ENCODE results near the gene METTL13.
"Not testable (repeated sequence)": the region's sequence is repeated elsewhere in the genome, so short reads cannot be mapped to it uniquely, and the experiment has no call there.

METTL13 gene

DNA sequence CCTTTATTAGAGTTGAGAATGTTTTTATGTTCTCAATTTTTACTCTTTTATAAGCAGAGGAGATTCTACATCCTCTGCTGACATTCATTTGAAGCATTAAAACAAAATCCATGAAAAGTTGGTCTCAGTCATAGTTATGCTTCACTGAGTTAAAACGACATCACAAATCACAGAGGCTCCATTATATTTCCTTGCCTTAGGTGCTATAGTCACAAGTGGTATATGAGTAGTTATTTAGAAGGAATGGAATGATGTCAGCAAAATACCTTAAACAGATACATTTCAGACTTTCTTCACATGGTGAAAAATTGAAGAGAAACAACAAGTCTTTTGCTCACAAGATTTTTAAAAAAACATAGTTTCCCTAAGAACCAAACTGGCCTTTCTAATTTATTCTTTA, 11.7 kb upstream of the METTL13 start:
- no peak for DNase-seq (ENCODE audit: low spot score)

GRCh38 chr1:171772312-171772711, 9.1 kb upstream of the METTL13 start:
- DNase-seq (ENCODE audit: low spot score), result no peak

- DNase-seq (ENCODE audit: low spot score), result no peak
Measured at GRCh38 chr1:171780583-171781175, 781 bp upstream of the METTL13 start.

DNA sequence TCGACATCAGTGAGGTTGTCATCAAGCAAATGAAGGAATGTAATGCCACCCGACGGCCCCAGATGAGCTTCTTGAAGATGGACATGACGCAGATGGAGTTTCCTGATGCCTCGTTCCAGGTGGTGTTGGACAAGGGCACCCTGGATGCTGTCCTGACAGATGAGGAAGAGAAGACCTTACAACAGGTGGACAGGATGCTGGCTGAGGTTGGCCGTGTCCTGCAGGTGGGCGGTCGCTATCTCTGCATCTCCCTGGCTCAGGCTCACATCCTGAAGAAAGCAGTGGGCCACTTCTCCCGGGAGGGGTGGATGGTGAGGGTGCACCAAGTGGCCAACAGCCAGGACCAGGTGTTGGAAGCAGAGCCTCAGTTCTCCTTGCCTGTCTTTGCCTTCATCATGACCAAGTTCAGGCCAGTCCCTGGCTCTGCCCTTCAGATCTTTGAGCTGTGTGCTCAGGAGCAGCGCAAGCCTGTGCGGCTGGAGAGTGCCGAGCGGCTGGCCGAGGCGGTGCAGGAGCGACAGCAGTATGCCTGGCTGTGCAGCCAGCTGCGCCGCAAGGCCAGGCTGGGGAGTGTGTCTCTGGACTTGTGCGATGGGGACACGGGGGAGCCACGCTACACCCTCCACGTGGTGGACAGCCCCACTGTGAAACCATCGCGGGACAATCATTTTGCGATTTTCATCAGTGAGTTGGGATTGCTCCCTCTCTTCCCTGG, 2.5 kb downstream of the METTL13 start:
- DNase-seq (ENCODE audit: low spot score), result no peak

DNA sequence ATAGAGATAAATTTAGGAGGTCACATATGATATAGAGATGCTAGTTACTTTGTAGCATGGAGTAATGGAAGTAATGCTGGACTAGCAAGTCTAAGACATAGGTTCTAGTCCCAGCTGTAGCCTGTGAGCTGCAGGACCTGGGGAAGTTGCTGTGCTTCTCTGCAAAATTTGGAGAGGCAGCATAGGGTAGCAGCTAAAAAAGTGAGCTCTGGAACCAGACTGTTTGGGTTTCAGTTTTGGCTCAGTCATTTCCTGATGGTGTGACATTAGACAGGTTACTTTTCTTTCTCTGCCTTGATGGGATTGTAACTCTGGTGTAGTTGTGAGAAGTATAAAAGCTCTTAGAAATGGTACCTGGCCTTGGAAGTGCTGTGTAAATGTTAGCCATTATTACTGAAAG, 3.3 kb downstream of the METTL13 start:
- DNase-seq (ENCODE audit: low spot score), result no peak

DNA sequence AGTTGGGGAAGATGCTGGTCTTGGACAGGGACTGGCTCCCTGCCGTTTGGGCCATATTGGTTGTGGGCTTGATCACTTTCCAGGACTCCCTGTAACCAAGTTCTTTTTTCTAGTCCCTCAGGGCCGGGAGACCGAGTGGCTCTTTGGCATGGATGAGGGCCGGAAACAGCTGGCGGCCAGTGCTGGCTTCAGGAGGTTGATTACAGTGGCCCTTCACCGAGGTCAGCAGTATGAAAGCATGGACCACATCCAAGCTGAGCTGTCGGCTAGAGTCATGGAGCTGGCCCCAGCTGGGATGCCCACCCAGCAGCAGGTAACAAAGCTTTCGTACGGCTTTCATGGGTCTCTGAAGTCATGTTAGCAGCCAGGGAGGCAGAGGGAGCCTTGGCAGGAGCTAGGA, 4.3 kb downstream of the METTL13 start:
- DNase-seq (ENCODE audit: low spot score), result no peak

GRCh38 chr1:171786534-171786933, 5.1 kb downstream of the METTL13 start:
- no peak for DNase-seq (ENCODE audit: low spot score)

DNA sequence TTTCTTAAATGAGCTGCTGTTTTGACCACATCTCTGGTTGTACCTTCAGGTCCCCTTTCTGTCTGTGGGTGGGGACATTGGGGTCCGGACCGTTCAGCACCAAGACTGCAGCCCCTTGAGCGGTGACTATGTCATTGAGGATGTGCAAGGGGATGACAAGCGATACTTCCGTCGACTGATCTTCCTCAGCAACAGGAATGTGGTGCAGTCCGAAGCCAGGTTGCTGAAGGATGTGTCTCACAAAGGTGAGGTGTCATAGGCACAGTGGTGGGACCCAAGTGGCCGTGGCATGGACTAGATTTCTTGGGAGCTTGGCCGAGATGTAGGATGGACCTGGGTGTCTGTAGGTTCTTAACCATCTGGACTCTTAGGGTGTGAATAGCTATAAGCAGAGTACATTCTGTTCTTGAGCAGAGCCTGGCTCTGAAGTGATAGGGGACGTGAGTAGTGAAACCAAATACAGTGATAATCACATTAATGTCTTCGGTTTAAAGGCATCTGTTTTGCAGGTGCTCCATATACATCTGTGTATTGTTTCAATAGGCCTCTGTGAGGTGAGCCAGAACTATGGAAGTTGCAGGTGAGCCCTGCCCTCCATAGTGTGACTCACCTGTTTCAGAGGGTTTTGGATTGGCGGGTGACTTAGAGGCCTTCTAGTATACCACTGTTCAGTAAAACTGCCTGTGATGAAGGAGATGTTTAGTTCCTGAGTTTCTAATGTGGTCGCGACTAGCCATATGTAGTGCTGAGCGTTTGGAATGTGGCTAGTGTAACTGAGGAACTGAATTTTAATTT, 6.4 kb downstream of the METTL13 start:
- DNase-seq (ENCODE audit: low spot score), result no peak

GRCh38 chr1:171788696-171789095, 7.2 kb downstream of the METTL13 start:
- DNase-seq (ENCODE audit: low spot score), result no peak

DNA sequence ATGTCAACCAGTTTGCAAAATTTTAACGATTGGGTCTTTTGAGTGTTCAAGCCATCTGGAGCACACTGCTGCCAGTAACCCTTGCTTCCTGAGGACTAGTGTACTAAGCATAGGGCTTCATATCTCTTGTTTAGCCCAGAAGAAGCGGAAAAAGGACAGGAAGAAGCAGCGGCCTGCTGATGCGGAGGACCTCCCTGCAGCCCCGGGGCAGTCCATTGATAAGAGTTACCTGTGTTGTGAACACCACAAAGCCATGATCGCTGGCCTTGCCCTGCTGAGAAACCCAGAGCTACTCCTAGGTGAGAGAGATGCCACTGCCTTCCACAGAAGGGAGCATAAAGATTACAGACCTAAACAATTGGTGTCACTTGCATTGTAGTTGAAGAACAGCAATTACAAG, 8.9 kb downstream of the METTL13 start:
- DNase-seq (ENCODE audit: low spot score), result no peak

DNA sequence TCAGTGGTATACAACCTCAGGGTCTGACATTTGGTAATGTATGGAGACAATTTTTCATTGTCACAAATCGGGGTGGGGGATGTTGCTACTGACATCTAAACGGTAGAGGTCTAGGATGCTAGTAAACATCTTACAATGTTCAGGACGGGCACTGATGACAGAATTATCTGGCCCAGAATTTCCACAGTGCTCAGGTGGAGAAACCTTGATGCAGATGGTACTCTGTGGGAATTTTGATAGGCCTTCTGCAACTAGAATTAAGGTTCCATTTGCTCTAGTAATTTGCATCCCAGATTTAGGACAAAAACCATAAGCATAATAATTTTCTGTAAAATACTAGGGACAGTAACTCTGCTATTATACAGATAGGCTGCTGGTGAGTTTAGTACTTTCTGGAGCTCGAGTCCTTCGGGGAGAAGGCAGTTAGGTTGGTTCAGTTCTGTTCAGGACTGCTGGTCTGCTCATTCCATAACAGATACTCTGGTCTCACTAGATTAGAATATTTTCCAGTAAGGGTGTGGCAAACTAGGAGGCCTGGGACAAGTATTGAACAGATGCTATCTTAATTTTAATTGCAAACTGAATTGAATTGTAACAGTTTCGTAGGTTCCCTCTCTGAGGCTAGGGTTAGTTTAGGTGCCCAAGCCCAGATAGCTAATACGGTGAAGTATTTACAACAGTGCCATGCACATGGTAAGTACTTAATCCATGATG, 11.4 kb downstream of the METTL13 start:
- no peak for DNase-seq (ENCODE audit: low spot score)

DNA sequence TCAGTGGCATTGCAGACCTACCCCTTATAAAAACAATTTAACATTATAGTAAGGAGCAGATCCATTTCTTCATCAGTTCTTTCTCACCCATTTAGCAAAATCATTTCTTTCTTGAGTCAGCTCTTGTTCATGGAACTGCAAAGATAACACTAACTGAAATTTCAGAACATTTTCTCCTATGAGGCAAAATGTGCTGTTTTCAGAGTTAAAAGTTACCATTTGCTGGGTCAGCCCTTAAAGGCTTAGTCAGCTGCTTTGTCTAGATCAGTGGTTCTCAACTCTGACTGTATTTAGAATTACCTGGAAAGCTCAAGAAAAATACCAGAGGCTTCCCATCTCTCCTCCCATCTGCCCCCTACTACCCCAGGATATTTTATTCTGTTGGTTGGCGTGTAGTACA, 12.2 kb downstream of the METTL13 start:
- no peak for DNase-seq (ENCODE audit: low spot score)

- no peak for DNase-seq (ENCODE audit: low spot score)
Measured at GRCh38 chr1:171794085-171794484, 12.6 kb downstream of the METTL13 start.

DNA sequence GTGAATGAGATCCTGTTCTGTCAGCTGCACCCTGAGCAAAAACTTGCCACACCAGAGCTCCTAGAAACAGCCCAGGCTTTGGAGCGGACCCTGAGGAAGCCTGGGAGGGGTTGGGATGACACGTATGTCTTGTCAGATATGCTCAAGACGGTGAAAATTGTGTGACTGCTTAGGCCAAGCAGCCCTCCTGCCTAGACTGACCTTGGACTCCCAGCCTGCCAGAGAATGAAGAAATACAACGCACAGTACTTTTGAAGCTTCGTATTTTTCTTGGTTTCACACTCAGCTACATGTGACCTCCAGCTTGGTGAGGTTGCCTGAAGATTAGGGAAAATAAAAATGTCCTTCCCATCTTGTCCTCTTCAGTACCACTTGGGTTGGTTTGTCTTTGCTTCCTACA, 15.1 kb downstream of the METTL13 start:
- DNase-seq (ENCODE audit: low spot score), result no peak

DNA sequence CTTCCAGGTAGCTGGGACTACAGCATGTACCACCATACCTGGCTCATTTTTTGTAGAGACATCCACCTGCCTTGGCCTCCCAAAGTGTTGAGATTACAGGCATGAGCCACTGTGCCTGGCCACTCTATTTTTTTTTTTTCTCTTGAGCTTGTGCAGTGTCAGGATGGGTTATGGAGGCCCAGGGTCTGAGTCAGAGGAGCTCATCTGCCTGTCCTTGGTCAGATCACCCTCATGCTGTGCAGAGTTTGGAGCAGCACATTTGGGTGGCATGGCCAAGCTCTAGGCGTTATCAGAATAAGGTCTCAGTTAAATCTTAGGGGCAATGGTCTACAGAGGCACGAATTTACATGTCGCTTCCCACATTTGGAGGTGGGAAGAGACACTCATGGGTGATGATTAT, 16.9 kb downstream of the METTL13 start:
- DNase-seq (ENCODE audit: low spot score), result no peak

GRCh38 chr1:171798765-171799164, 17.3 kb downstream of the METTL13 start:
- no peak for DNase-seq (ENCODE audit: low spot score)

GRCh38 chr1:171799166-171799565, 17.7 kb downstream of the METTL13 start:
- no peak for DNase-seq (ENCODE audit: low spot score)

DNA sequence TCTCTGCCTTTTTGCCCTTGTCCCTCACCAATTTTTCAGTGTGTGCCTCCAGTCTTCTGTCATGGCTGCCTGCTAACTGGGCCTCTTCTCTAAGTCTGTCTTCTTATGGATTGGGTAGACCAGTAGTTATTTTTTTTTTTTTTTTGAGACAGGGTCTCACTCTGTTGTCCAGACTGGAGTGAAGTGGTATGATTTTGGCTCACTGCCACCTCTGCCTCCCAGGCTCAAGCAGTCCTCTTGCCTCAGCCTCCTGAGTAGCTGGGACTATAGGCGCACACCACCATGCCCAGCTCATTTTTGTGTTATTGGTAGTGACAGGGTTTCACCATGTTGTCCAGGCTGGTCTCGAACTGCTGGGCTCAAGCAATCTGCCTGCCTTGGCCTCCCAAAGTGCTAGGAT, 18.2 kb downstream of the METTL13 start:
- not testable (repeated sequence) for DNase-seq (ENCODE audit: low spot score)

GRCh38 chr1:171800342-171800741, 18.9 kb downstream of the METTL13 start:
- no peak for DNase-seq (ENCODE audit: low spot score)

DNA sequence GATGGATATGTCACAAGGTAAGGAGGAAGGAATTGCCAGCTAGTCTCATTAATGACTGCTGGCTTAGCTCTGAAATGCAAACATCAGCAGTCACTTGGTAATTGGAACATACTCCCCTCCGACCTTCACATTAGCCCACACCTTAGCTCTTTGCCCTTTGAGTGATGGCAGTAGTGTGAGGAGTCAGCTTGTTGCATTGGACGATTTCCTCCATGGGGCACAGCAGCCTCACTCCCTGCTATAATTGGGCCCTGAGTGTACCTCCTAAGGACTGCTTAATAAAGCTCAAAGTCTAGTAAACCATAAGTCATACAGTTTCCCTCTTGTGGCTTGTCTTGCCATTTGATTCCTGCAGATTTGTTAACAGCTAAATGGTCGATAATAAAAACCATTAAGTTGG, 19.4 kb downstream of the METTL13 start:
- no peak for DNase-seq (ENCODE audit: low spot score)

DNA sequence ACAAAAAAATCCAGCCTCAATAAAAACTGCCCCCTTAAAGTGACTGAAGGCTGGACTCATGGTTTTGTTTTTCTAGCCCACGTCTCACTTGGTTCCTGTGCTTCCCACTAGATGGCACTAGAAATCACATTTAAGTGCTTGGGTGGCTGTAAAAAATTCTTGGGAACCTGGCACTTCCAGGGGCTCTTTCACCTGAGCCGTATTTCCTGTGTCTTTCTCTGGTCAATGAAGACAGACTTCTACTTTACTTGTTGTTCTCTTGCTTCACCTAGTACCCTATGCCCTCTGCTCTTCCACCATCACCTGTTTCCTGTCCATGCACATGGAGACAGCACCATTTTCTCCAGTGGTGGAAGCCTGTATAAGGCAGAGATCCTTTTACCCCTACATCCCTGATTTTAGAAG, 20.0 kb downstream of the METTL13 start:
- peak; percentile 74 for DNase-seq (ENCODE audit: low spot score)

DNA sequence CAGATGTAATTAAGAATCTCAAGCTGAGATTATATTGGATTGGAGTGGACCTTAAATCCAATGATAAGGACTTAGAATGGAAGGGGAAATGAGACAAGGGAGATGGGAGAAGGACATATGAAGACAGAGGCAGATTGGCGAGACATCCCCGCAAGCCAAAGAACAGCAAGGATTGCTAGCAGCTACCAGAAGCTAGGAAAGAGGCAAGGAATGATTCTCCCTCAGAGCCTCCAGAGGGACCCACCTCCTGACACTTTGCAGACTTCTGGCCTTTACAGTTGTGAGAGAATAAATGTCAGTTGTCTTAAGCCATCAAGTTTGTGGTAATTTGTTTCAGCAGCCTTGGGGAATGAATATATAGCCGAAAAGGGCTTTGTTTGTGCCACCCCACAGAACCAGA, 20.7 kb downstream of the METTL13 start:
- DNase-seq (ENCODE audit: low spot score), result peak; percentile 68

GRCh38 chr1:171803045-171803444, 21.6 kb downstream of the METTL13 start:
- DNase-seq (ENCODE audit: low spot score), result no peak
